Gastroesophageal sphincter (tissue), 4 donors: ENCODE measurements around the gene SUPT20HL1. TPM values are rescaled to one million over a fixed set of nuclear protein-coding genes. Genes with fewer than 3 reads are reported as not detected.
A peak's percentile ranks its signal among the peaks of the same experiment; 100 is the strongest.
"Not testable (repeated sequence)": the region's sequence is repeated elsewhere in the genome, so short reads cannot be mapped to it uniquely, and the experiment has no call there.

Experiments
- ATAC-seq: fragments of 150-250 bp; one replicate; pipeline ENCODE4 v1.9.1; 2016; ENCODE audit warnings: mild to moderate bottlenecking, moderate library complexity
- H3K27ac ChIP-seq, 4 donors: fragments of 200-600 bp; sonication (generic) in 3 of 4; 1 replicate in 3 of 4; 2 replicates in 1 of 4; pipeline ENCODE4 v1.5.1; 2016 to 2019
- H3K27me3 ChIP-seq: fragments of 200-600 bp; sonication (generic); one replicate; pipeline ENCODE4 v1.5.1; 2019
- H3K36me3 ChIP-seq, 2 donors: fragments of 200-600 bp; sonication (generic); one replicate each; pipeline ENCODE4 v1.5.1; 2019; ENCODE audit warnings: control low read depth in 1 of 2
- H3K4me1 ChIP-seq, 3 donors: fragments of 200-600 bp; sonication (generic); 1 replicate in 2 of 3; 2 replicates in 1 of 3; pipeline ENCODE4 v1.5.1; 2016 to 2019; ENCODE audit warnings: control low read depth in 2 of 3
- H3K4me3 ChIP-seq, 2 donors: fragments of 200-600 bp; sonication (generic); one replicate each; pipeline ENCODE4 v1.5.1; 2019; ENCODE audit warnings: mild to moderate bottlenecking in 1 of 2, moderate library complexity in 1 of 2
- H3K9me3 ChIP-seq, 3 donors: fragments of 200-600 bp; sonication (generic); one replicate each; pipeline ENCODE4 v1.5.1; 2017 to 2019; ENCODE audit warnings: control low read depth in 2 of 3
- CTCF ChIP-seq, 4 experiments: fragments of 200-600 bp in 2 of 4; fragments of 450-650 bp in 2 of 4; sonication (generic) in 1 of 4; IDR thresholded peaks; one replicate each; pipeline ENCODE4 v1.5.1; 2017 to 2019; ENCODE audit warnings: antibody characterized with exemption in 4 of 4, mild to moderate bottlenecking in 2 of 4, moderate library complexity in 2 of 4
- EP300 ChIP-seq: sonication (generic); formaldehyde crosslinking; IDR thresholded peaks from one replicate; pipeline ENCODE4 v1.6.1; 2017; ENCODE audit warnings: antibody characterized with exemption, mild to moderate bottlenecking
- POLR2A ChIP-seq, 2 donors: fragments of 450-650 bp; IDR thresholded peaks; one replicate each; pipeline ENCODE4 v1.6.1; 2017; ENCODE audit warnings: antibody characterized with exemption in 2 of 2, mild to moderate bottlenecking in 2 of 2, moderate library complexity in 1 of 2
- POLR2AphosphoS5 ChIP-seq: sonication (generic); formaldehyde crosslinking; IDR thresholded peaks from one replicate; pipeline ENCODE4 v1.6.1; 2017; ENCODE audit warnings: antibody characterized with exemption
- WGBS, 2 donors: methylation state at CpG; one replicate each; pipeline ENCODE4 v1.1.5; 2018; ENCODE audit warnings: low coverage in 1 of 2; 5-methylcytosine and 5-hydroxymethylcytosine counted together
- total RNA-seq, 4 donors: library from RNA; depleted of rRNA; stranded (reverse); fragments of >200 nt; gene quantifications; one replicate each; pipeline ENCODE4 v1.1.0, GENCODE V29; 2016

SUPT20HL1 gene
- 1 to 10 TPM in 1 of 4 donors, under 1 TPM in 1, not detected in 2; 0.12 to 1.4 TPM for total RNA-seq

GRCh38 chrX:24360272-24360671 lies at the start of gene SUPT20HL1:
Gene SUPT20HL1, plus strand, starts transcription at chrX:24360639. Its CDS starts 2,122 bp downstream, at chrX:24362761.
- Histone ChIP-seq H3K36me3 (no peaks in the 10 kb centered on the region), H3K27me3 (no peaks in the 10 kb centered on the region), H3K4me1 (no peaks in the 10 kb centered on the region), H3K9me3 (no peaks in the 10 kb centered on the region), H3K27ac (no peak within 1 kb of the TSS), H3K4me3 (no peak within 1 kb of the TSS)
- ATAC-seq: no peak
- WGBS, 2 donors: 89% methylated on average over 3 of the region's 3 CpGs; no CpG with 5 or more reads in 1 of the 2 donors
- no peak for TF ChIP-seq POLR2A (IDR thresholded peaks at IDR 0.05)
- TF ChIP-seq EP300: no peak
- TF ChIP-seq POLR2AphosphoS5: no peak
- TF ChIP-seq CTCF (IDR thresholded peaks at IDR 0.05): no peak

- WGBS, 2 donors: no CpG with 5 or more reads among the region's 3 CpGs
- ATAC-seq, H3K27me3 ChIP-seq, H3K9me3 ChIP-seq, H3K4me3 ChIP-seq, H3K36me3 ChIP-seq, H3K27ac ChIP-seq, H3K4me1 ChIP-seq: not testable (repeated sequence)
Measured at GRCh38 chrX:24310916-24311315, 49.5 kb upstream of the SUPT20HL1 start.

GRCh38 chrX:24311507-24312248 lies 48.8 kb upstream of the SUPT20HL1 start:
- H3K36me3 ChIP-seq, H3K9me3 ChIP-seq, H3K4me1 ChIP-seq, H3K4me3 ChIP-seq, H3K27me3 ChIP-seq: not testable (repeated sequence)
- peak overlapping the region in 1 of 4 donors; percentile 42 for H3K27ac ChIP-seq
- WGBS, 2 donors: 80% methylated on average over 1 of the region's 22 CpGs; no CpG with 5 or more reads in 1 of the 2 donors
- ATAC-seq: peak; percentile 32

- not testable (repeated sequence) for H3K4me3 ChIP-seq, H3K27me3 ChIP-seq, H3K9me3 ChIP-seq, H3K27ac ChIP-seq, H3K4me1 ChIP-seq, H3K36me3 ChIP-seq
- peak; percentile 54 for ATAC-seq
- WGBS, 2 donors: 28% methylated on average over 4 of the region's 6 CpGs; no CpG with 5 or more reads in 1 of the 2 donors
Measured at GRCh38 chrX:24312249-24312607, 48.2 kb upstream of the SUPT20HL1 start.

- ATAC-seq: no peak
- Histone ChIP-seq H3K27ac (no peak within 1 kb of the TSS), H3K9me3 (no peaks in the 10 kb centered on the region), H3K27me3 (no peaks in the 10 kb centered on the region), H3K4me3 (no peak within 1 kb of the TSS), H3K36me3 (no peaks in the 10 kb centered on the region), H3K4me1 (no peaks in the 10 kb centered on the region)
- TF ChIP-seq EP300 (no peak), CTCF (IDR thresholded peaks at IDR 0.05) (no peak), POLR2AphosphoS5 (no peak), POLR2A (IDR thresholded peaks at IDR 0.05) (no peak)
- WGBS, 2 donors: no CpG with 5 or more reads among the region's 39 CpGs
Measured at GRCh38 chrX:24314019-24314635, 46.3 kb upstream of the SUPT20HL1 start, which contains the start of gene SUPT20HL2. Gene SUPT20HL2, minus strand, starts transcription at chrX:24314069. Its CDS starts 754 bp downstream, at chrX:24313315.

GRCh38 chrX:24316111-24316510 lies 44.3 kb upstream of the SUPT20HL1 start:
- 60% methylated on average over 1 of the region's 1 CpG; no CpG with 5 or more reads in 1 of the 2 donors for WGBS, 2 donors
- Histone ChIP-seq H3K9me3 (no peaks in the 10 kb centered on the region), H3K27me3 (no peaks in the 10 kb centered on the region), H3K4me1 (no peaks in the 10 kb centered on the region), H3K4me3 (no peak overlapping the region), H3K27ac (no peak overlapping the region), H3K36me3 (no peaks in the 10 kb centered on the region)
- ATAC-seq: no peak
- TF ChIP-seq CTCF (IDR thresholded peaks at IDR 0.05) (no peak), POLR2AphosphoS5 (no peak), EP300 (no peak), POLR2A (IDR thresholded peaks at IDR 0.05) (no peak)
